NCI-H345 (cell line): ENCODE measurements around the gene TNFAIP3.

Experiments
- DNase-seq: peaks from one replicate; lab custom pipeline; 2025; lab: John Stamatoyannopoulos, UW

The TNFAIP3 gene

GRCh38 chr6:137923866-137924653, 57.0 kb downstream of the TNFAIP3 start:
- no peak for DNase-seq

- no peak for DNase-seq
Measured at GRCh38 chr6:137925141-137925698, 58.2 kb downstream of the TNFAIP3 start.

DNA sequence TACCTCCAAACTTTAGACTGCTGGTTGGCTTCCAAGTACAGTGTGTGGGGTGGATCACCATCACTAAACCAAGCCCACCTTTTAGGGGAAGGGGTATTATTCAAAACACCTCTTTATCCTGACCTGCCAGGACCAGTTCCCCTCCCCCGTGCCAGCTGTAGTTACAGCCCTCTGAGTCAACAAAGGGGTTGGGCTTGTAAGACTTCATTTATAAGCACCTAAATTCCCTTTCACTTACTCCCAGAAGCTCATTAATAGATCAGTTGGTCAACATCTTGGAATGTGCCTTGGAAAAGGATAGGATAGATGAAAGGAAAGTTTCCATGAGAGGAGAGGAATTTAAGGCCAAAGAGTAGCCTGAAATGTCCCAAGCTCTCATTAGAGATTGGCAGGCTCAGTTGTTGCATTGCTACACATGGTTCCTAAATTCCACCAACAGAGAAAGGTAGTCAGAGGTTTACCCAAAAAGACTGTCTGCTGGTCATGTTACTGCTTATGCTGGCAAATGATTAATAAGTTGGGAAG, 59.2 kb downstream of the TNFAIP3 start:
- no peak for DNase-seq

DNA sequence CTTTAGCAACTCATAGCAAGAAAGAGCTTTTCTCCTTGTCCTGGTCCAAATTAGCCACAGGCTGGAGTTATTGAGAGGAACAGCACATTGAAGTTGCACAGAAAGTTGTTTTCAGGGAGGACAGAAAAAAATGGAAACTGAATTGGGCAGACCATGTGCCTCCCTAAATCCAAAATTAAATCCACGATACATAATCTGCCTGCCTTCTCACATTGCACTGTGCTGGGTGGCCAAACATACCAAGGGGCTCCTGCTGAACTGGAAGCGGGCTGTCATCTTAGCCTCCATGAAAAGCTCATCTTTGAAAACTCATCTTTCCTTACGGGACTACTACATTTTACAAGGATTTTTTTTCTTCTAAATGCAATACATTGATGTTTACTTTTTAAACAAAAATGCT, 59.9 kb downstream of the TNFAIP3 start:
- DNase-seq = no peak

DNA sequence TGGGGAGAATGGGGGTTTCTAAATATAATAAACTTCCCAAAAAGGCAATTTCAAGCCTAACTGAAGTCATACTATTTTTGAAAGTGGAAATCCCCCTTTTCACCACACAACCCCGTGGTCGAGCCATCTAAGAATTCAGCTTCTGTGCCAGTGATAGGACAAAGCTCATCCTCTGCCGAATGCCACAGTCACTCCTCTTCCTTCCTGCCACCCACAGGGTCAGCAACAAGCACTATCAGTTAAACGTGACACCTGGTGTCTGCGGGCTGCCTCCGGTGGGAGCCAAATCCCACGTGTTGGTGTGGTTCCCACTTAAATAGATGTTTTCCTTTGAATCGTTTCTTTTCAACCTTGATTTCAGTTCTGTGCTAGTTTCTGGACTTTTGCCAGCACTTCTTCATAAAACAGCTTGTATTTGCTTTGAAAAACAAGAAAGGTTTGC, 60.7 kb downstream of the TNFAIP3 start:
- peak; percentile 9 for DNase-seq

DNA sequence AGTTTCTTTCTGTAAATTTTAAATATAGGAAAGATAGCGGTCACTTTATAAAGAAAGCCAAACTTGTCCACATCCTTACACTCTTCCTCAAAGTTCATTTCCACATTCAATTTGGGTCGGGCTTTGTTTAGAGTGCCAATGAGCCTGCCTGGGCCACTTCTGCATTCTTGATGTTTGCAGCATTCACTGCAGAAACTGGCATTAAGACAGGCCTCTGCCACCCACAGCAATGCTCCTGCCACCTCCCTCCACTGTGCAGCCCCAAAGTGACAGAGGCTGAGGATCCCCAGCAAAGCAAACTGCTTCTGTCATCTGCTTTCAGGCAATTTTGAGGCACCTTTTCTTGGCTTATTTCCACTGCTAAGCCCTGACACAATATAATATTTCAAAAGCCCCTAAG, 61.2 kb downstream of the TNFAIP3 start:
- no peak for DNase-seq

DNA sequence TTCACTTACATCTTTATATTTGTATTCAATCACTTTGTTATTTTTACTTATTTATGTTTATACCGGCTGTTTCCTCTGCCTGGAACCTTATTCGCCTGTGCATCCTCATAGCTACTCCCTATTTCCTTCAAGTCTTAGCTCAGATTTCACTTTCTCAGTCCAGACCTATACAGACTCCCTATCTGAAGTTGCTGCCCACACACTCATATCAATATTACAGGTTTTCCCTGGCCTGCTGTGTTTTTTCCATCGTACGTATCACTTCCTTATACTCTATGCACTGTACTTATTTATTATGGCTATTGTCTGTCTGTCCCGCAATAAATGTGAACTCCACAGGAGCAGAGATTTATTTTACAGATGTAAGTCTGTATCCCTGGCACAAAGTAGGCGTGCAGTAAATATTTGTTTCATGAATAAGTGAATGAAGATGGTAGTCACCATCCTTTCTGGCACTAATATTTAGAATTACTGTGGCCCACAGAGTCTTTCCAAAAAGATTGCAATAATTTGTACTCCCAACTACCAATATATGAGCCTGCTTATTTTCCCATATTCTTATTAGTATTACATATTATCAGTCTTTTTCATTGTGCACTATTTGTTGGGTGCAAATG, 64.9 kb downstream of the TNFAIP3 start:
- DNase-seq = no peak
